Stimulated activated CD4-positive, alpha-beta T cell treated with anti-CD3 and anti-CD28 coated beads, TNF-alpha, amount 100 ng/mL, for 4 hours (primary cell): Measurements from ENCODE around the gene FPR2.
"Not testable (repeated sequence)": the region's sequence is repeated elsewhere in the genome, so short reads cannot be mapped to it uniquely, and the experiment has no call there.

Experiments used
- DNase-seq, 3 experiments: peaks; one replicate each; pipeline ENCODE4 v3.0.0-alpha.2; 2020; ENCODE audit warnings: low read depth in 3 of 3

FPR2 gene

DNA sequence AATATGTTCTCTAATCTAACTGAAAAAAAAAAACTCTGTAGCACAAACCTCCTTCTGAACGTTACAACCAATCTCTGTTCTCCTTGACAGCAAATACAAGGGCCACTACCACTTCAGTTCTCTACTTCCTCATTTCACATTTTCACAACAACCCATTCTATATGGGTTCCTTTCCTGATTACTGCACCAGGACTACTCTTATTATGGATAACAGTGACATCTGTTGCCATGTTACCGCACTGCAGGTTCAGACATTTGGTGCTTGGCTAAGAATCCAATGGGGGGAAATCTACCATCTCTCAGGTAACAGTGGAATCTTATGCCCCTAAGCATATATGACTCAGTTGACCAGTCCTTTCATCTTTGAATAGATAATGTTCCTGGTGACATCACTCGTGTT is 22.4 kb downstream of the FPR2 start:
- no peak for DNase-seq

DNA sequence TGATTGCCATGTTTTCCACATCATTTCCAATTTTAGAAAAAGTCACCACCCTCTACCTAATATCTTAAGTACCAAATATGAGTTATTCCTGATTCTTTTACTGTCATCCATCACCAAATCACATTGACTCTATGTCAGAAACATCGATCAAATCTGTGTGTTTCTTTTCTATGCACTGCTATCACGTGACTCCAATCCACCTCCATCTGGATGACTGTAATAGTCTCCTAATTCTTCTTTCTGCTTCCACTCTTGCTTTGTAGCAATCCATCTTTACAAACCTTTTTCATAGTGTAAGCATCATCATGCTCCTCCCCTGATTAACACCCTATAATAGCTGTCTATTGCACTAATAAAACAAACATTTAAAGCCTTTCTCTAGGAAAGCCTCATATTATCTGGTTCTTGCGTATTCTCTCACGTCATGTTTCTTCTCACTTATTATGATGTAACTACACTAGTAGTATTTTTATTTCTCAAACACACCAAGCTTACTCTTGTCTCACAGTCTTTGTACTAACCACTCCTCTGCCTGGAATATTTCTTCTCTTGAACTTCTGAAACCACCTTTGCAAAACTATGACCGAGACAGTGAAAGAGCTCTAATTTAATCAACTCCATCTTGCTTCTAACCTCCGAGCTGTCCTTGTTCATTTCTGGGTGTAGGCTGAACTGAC is 23.3 kb downstream of the FPR2 start:
- no peak for DNase-seq

DNA sequence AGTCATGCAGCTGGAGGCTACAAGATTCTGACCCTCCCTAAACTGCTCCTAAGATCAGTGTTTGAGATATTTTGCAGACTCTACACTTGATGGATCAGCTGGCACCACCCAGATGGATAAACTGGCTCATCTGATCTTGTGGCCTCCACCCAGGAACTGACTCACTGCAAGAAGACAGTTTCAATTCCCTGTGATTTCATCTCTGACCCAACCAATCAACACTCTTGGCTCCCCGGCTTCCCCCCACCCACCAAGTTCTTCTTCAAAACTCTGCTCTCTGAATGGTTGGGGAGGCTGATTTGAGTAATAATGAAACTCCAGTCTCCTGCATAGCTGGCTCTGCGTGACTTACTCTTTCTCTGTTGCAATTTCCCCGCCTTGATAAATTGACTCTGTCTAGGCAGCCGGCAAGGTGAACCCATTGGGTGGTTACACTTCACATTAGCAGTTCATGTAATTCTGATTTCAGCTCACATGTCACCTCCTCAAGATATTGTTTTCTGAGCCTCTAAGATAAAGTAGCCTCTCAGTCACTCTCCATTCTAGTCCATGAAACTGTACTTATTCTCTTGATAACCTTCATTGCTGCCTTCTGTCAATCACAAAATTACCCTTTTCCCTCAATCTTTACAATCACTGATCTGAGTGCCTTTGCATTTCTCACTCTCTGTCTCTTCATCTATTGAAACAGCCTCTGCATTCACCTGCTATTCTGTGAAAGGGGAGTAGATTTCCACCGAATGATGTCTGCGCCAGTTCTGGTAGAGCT is 24.1 kb downstream of the FPR2 start:
- peak in 1 of 3 experiments; percentile 4 for DNase-seq

DNA sequence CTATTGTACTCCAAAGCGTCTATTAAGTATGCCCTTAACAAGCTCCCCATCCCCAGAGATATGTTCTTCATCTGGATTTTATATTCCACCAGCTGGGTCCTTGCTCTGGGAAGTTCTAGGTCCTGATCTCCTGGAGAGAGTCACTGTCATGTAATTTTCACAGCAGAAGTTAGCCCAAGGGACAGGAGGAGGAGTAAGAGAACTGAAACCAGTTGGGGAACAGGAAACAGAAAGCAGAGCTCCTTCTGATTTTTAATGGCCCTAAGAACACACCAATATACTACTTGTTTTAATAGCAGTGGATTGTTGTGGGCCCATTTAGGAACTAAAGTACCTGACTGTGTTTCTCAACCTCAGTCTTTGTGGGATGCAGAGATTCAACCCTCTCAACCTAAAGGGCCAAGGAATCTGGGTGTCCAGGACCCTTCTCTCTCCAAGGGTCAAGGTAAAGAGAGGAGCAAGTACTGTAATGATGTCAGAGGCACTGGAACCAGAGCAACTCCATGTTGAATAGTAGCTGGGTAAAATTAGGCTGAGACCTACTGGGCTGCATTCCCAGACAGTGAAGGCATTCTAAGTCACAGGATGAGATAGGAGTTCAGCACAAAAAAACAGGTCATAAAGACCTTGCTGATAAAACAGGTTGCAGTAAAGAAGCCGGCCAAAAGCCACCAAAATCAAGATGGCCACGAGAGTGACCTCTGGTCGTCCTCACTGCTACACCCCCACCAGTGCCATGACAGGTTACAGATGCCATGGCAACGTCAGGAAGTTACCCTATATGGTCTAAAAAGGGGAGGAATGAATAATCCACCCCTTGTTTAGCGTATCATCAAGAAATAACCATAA is 25.9 kb downstream of the FPR2 start:
- no peak for DNase-seq

DNA sequence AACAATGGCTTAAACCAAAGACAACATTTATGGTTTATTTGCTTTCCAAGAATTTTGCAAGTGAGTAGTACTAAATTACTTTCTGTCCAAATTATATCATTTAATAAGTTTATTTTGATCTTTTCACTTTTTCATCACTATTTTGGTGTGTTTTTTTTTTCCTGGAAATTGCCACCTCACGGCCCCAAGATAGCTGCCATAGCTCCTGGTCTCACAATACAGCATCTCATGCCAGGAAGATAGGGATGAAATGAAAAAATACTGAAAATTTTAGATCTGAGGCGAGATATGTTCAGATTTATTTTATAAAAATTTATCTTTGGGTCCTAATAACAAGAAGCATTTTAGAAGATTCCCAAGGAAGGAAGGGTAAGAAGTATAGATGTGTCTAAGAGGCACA is 27.0 kb downstream of the FPR2 start:
- DNase-seq = no peak

DNA sequence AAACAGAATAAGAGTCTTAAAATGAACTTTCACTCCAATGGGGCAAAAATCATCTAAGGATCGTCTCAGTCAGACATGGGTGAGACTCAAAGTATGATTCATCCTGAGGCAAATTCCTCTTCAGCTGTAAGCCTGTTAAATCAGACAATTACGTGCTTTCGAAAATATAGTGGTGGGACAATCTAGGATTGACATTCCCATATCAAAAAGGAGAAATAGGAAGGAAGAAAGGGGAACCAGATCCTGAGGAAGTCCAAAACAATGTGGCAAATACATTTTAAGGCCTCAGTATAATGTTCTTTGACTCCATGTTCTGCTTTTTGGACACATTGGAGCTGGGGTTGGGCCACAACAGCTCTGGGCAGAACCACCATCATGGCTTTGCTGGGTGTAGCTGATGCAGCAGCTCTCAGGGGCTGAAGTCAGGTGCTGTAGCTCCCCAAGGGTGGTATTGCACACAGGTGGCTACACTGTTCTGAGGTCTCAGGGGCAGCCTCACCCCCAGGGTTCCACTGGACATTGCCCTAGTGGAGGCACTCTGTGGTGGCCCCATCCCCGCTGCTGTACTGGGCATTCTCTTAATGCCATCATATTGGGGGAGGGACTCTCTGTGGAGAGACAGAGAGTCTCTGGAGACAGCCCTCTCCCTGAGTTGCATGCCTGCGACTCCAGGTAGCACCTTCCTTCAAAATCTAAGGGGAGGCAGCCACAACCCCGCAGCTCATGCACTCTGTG is 28.2 kb downstream of the FPR2 start:
- no peak for DNase-seq

DNA sequence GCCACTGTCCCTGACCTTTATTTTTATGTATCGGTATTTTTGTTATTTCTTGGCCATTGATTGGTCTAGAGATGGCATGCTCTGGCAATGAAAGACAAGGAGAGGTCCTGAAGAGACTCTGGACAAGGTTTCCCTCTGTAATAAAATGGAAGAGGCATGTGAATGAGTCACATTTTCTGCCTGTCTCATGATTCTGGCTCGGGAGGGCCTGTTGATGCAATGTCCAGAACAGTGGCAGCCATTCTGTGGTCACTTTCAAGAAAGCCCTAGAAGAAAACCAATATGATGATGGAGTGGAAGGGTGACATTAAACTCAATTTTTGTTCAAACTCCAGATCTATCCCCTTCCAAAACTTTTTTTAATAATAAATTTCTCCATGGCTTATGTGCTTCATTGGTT is 32.0 kb downstream of the FPR2 start:
- no peak for DNase-seq

DNA sequence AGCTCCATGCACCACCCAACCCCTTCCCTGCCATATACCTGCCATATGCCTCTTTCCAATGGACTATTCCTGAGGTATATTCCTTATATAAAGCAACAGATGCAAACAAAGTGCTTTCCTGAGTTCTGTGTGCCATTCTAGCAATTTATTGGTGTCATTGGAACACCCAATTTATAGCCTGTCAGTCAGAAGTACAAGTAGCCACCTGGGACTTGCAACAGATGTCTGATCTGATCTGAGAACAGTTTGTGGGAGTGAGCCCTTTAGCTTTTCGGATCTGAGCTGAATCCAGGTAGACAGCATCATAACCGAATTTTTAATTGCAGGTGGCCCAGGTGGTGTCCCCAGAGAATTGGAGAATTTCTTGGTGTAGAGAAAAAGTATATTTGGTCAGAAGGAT is 33.0 kb downstream of the FPR2 start:
- no peak for DNase-seq

DNA sequence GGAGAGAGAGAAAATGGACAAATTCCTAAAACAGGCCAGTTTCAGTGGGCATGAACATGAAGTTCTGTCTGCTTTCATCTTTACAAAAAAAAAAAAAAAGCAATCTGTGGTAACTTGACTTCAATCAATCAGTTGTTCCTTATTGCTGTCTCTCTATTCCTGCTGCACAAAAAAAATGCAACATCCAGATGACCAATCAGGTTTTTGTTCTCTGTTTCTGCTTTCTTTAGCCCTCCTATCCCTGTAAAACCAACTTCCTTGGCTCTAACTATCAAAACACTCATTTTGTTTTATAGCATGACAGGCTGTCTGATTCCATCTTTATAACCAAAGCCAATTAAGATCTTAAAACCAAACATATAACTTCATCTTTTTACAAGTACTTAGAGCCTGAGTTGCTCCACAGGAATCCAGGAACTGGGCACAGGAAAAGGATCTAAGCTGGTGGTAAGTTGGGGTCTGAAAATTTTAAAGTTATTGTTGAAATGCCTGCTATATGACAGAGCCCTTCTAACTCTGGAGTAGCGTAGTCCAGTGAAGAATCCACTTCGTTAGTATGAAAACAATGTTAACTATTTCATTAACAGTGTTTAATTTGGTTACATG is 34.0 kb downstream of the FPR2 start, which contains the start of gene FPR3:
Gene FPR3, plus strand, starts transcription at position 273 of the 606 bp plus-strand sequence. CDS start 28,592 bp downstream, outside the sequence.
- no peak for DNase-seq

DNA sequence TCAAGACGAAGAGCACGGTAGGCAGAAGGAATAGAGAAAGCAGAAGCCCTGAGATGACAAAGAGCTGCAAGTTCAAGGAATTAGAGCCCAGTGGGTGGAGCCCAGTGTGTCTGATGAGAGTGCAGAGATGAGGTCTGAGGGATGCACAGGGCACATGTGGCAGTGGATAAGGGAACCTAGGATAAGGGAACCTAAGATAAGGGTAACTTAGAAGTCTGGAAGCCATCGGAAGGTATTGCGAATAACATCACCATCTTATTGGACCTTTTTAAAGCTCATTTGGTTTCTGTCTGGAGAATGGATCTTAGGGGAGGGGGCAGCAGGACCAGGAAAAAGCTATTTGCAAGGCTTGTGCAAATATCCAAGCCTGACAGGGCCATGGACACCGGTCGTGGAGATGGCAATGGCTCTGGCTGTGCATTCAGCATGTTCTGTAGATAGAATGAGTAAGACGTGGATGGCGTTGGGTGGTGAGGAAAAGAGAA is 35.3 kb downstream of the FPR2 start:
- DNase-seq = no peak

DNA sequence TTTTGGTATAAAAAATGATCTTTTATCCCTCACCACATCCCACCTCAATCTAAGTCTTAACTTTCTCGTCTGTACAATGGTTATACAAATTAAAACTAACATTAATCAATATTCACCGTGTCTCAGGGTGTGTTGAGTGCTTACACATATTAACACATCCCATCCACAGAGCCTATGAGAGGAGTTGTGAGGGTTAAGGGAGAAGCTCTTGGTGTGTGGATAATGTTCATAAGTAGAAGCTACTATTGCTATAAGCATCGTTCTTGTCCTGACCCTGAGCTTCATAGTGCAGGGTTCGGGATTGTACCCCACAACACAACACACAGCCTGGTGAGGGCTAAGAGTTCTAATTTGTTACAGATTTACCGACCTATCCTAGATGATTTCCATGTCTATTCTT is 36.5 kb downstream of the FPR2 start:
- no peak for DNase-seq

DNA sequence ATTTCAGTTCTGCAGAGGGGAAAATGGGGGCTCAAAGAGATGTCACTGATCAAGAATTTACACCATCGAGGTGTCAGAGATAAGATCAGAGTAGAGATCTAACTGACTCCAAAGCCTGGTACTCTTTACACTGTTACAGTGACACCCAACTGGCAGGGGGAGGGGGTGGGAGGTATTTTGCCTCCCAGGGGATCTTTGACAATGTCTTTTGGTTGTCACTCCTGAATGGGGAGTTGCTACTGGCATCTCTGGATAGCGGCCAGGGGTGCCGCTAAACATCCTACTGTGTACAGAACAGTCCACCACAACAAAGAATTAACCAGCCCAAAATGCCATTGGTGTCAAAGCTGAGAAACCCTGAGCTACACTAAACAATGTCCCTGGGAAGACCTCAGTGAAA is 37.1 kb downstream of the FPR2 start:
- no peak for DNase-seq

DNA sequence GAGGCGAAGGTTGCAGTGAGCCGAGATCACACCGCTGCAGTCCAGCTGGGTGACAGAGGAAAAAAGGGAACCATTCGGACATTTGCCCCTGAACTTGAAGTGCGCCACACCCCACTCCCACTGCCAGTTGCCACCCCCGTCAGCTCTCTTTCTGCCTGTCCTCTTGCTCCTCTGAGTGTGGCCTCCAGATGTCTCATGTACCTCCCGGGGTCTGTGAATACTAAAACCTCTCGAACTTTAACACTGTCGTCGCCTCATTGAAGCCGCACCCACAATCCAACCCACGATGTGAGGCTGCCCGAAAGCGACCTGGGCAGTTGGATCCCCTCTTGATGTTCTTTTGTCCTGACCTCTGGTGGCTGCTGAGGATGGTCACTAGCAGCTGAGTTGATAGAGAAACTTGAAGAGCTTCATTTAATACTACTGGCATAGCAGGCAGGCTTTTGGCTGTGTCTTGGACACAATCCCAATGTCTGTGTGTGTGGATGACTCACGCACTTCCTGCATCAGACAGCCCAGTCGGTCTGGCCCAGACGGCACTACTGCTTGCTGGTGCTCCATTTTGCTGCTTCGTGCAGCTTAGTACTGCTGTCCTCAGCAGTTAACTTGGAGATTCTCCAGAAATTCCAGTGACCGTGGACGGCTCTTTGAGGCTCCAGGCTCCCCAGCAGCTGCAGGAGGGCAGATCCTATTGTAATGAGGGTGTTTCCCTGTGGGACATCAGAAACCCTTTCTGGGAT is 38.2 kb downstream of the FPR2 start:
- no peak for DNase-seq

DNA sequence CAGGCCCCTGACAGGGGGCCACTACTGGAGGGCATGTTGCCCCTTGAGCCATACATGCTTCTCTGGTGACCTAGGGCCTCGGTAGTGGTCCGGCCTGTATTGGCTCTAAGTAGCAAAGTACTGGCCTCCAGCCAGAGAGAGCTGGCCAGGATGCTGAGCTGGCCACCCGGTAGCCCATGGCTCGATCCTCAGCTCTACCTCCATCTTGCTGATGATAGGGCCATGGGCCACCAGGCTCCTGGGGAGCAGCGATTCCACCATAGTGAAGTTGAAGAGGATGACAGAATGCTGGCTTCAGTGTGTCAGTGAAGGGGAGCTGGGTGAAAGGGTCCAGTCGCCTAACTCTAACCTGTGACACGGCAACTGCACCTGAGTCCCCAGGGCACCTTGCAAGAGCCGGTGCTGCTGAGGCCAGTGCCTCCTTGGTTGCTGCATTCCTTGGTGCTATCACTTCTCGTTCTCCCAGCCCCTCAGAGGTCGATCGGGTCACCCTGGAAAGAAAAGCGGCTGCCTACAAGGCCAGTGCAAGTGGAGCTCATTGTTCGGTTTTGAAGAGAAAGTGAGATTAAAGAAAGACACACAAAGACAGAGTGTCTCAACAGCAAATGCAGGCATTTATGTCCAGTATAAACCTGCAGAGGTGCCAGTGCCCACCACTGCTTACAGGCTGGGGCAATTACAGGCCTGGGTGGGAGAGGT is 38.9 kb downstream of the FPR2 start:
- DNase-seq = no peak

DNA sequence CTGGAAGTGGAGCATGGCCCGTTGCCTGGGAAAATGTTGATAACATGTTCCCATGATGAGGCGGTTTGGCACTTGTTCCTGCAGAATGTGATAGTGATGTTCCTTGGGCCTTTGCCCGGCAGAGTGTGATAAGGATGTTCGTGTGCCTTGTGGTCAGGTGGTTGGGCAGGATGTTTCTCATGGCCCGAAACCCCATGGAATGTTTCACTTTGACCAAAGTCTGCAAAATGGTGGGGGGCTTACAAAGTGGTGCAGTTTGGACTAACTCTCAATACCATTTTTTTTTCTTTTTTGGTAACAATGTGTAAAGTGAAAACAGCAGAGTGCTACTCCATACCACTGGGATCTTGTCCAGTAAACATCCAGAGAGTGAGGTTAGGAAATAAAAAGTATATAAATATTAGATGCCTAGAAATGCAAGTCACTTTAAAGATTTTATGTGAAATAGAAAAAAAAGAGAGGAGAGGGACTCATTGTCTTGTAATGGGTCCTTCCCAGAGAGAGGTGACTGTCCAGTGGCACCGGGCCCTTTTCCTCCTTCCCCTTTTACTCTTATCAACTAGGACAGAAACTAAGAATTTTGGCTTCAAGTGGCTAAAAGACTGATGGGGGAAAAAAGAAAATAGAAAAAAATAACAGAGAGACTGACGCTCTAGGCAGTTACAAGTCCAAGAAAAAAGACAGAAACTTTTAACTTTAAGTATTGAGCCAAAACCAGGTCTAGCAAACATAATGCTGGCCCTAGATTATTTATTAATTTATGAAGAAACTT is 39.7 kb downstream of the FPR2 start:
- no peak for DNase-seq

DNA sequence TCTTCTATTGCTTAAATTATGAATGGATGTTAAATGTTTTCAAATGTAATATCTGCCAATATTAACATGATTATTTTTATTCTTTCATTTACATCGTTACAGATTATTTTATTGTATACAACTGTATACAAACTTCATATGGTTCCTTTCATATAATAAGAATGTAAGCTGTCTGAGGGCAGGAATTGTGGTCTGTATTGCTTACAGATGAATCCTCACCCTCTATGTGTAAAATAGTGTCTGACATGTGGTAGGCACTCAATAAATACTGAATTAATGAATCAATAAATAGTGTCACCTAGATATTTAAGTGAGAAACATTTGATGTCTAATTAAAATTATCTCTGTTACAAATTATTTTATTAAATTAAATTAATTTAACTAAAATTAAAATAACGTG is 41.8 kb downstream of the FPR2 start:
- no peak for DNase-seq

DNA sequence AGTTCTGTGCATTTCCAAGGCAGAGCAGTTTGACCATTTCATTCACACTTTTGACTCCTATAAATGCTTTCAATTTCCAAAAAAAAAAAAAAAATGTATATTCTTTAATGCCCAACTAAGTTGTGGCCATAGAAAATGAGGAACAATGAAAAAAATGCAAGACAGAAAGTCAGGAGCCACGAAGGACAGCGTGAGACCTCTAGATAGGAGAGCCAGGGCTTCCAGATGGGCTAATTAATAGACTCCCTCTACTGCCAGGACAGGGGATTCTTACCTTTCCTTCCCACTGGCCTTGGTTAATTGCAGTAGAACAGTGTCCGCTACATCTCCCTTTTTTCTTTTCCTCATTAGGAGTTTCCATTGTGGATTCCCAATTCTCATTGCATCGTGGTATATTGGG is 42.5 kb downstream of the FPR2 start:
- DNase-seq = no peak

DNA sequence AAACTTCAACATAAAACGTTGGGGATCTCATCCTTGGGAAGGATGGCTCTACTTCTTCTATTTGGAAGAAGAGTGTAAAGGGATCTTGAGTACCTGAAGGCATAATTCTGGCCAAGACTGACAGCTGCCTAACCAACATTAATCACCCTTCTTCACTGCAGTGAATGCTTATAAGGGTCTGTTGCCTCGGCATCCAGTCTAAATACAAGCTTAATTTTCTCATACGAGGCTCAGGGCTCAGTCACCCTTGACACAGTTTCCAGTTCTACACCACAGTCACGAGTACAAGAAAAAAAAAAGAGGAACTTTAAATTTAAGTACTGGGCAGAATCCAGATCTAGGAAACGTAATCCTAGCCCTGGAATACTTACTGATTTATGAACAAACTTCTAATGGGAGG is 43.0 kb downstream of the FPR2 start:
- no peak for DNase-seq

DNA sequence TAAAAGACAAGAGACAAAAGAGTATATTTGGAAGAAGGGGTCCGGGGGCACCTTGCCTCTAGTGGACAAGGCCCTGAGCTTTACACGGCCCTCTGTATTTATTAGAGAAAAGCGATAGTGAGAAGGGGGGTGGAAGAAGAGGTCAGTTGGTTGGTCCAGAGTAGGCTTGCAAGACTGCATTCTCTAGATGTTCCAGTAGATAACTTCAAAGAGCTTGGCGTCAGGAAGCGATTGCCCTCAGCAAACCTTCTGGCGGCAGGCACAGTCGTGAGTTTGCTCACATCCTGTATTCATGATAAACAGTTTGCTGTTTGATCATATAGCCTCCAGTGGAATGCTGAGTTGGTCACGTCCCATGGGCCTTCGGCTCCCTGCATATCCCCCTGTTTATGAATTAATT is 43.8 kb downstream of the FPR2 start:
- not testable (repeated sequence) for DNase-seq
